WERI-Rb-1 (cell line): Measurements from ENCODE around the gene PGC.

Experiments
- DNase-seq: peaks from one replicate; pipeline ENCODE4 v3.0.0-alpha.2; 2020
- H3K27ac ChIP-seq: fragments of 250-450 bp; sonication (Bioruptor Pico); 2 replicates; pipeline ENCODE4 v1.5.1; 2020; ENCODE audit warnings: mild to moderate bottlenecking, moderate library complexity
- H3K27me3 ChIP-seq: fragments of 250-450 bp; sonication (Bioruptor Pico); 2 replicates; pipeline ENCODE4 v1.5.1; 2021; ENCODE audit warnings: mild to moderate bottlenecking, low read depth, moderate library complexity; ENCODE audit not compliant: insufficient read depth, severe bottlenecking
- H3K36me3 ChIP-seq: fragments of 250-450 bp; sonication (Bioruptor Pico); 2 replicates; pipeline ENCODE4 v1.5.1; 2020; ENCODE audit warnings: mild to moderate bottlenecking, moderate library complexity
- H3K4me3 ChIP-seq: 2 replicates; pipeline ENCODE4 v1.5.1; 2011; ENCODE audit warnings: low read depth, mild to moderate bottlenecking, control low read depth, low read length
- H3K9me3 ChIP-seq: fragments of 250-450 bp; sonication (Bioruptor Pico); 2 replicates; pipeline ENCODE4 v1.5.1; 2021; ENCODE audit warnings: mild to moderate bottlenecking, moderate library complexity; ENCODE audit not compliant: severe bottlenecking
- TF ChIP-seq, protein P1 (sequence below): IDR thresholded peaks from 2 replicates; pipeline ENCODE4 v1.5.1; 2011; ENCODE audit warnings: low read depth, mild to moderate bottlenecking, control low read depth, inconsistent platforms, low read length

PGC gene

DNA sequence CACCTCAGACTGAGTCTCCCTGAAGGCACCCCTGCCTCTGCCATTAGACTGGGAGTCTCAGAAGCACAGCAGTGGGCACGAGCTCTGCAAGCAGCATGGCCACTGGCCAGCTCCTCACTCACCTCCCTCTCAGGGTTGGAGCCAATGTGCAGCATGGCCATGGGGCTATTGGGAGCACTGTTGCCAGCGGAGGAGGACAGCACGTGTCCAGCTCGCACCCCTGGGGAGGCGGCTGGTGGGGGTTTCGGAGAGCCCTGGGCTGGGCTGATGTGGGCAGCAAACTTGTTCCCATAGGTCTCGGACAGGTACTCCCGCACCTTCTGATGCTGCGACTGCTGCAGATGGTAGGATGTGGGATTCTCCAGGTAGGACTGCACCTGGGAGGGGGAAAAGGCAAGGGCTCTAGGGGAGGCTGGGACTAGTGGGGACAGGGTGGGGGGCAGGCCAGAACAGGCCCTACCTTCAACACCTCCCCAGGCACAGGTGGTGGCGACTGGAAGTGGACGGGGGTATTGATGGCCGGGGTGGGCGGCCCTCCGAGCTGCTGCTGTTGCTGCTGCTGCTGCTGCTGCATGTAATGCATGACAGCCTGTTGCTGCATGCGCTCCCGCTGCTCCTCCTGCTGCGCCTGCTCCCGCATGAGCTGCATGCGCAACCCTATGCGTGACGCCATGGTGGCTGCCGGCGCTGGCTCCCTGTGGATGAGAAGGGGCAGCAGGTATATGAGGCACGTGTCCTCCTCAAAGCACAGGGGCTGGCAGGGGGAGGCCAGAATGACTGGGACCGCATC lies 56.5 kb downstream of the PGC start:
- H3K9me3 ChIP-seq = no peaks in the 10 kb centered on the region
- no peak overlapping the region for H3K27ac ChIP-seq
- H3K36me3 ChIP-seq = no peaks in the 10 kb centered on the region
- no peak for DNase-seq
- TF ChIP-seq, protein P1, sequence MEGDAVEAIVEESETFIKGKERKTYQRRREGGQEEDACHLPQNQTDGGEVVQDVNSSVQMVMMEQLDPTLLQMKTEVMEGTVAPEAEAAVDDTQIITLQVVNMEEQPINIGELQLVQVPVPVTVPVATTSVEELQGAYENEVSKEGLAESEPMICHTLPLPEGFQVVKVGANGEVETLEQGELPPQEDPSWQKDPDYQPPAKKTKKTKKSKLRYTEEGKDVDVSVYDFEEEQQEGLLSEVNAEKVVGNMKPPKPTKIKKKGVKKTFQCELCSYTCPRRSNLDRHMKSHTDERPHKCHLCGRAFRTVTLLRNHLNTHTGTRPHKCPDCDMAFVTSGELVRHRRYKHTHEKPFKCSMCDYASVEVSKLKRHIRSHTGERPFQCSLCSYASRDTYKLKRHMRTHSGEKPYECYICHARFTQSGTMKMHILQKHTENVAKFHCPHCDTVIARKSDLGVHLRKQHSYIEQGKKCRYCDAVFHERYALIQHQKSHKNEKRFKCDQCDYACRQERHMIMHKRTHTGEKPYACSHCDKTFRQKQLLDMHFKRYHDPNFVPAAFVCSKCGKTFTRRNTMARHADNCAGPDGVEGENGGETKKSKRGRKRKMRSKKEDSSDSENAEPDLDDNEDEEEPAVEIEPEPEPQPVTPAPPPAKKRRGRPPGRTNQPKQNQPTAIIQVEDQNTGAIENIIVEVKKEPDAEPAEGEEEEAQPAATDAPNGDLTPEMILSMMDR = no peak
- no peaks in the 10 kb centered on the region for H3K27me3 ChIP-seq
- H3K4me3 ChIP-seq = no peak overlapping the region

DNA sequence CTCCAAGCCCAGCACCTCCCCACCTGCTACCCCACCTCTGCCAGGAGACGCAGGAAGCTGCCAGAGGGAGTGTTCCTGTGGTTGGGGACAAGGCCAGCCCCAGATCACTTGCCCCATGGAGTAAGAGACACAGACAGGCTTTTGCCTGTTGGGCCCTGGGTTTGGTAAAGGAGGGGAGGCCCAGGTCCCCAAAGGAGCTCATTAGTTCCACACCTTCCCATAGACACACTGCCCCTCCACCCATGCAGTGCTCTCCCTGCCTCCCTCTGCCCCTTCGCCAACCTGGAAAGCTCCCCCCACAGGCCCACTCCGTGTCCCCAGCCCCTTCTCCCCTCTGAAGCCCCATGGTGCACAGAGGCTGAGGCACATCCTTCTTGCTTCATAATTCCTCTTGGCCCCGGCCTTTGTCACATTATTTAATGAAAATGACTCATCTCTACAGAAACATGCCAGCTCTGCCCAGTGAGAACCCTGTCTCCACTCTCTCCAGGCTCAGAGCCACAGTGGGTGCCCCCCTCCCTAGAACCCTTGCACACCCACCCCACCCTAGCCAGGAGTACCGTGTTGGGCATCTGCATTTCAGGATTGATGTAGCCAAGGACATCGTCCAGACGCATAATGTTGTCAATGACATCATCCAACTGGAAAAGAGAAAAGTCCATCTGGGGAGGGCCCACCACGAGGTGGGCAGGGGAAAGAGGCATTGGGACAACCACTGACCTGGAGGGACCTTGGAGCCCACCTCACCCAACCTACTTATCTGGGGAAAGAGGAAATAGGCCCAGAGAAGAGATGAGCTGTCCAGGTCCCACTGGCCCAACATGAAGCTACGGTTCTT lies 57.8 kb downstream of the PGC start:
- H3K9me3 ChIP-seq = no peaks in the 10 kb centered on the region
- no peaks in the 10 kb centered on the region for H3K27me3 ChIP-seq
- no peak overlapping the region for H3K27ac ChIP-seq
- no peak for DNase-seq
- H3K36me3 ChIP-seq = no peaks in the 10 kb centered on the region
- TF ChIP-seq, protein P1 = no peak
- H3K4me3 ChIP-seq = no peak overlapping the region

DNA sequence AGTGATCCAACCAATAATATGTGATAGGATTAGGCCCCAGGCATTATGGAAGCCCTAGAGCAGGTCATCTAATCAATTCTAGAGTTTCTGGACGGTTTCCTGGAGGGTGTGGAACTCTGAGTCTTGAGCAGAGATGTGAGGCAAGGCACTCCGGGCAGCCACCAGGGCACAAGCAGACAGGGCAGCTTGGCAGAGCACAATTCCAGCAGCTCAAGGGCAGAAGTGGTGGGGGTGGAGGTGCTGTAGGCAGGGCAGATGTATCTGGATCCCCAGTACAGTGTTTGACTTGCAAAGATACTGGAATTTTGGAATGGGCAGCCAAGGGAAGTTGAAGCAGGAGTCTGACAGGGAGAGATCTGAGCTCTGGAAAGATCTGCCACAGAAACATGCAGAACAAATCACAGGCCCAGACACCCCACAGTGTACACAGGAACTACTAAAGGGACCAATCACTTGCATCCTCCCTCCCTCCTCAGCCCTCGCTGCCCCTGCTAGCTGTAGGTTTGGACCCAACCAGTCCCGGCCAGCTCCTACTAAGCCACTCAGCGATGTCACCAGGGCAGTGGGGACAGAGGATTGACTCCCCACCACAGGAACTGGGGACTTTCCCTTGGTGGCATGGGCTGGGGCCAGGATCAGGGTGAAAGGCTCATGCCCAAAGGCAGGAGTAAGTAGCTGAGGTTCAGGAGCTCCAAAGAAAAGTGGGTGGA lies 58.8 kb downstream of the PGC start:
- no peaks in the 10 kb centered on the region for H3K36me3 ChIP-seq
- TF ChIP-seq, protein P1 = no peak
- DNase-seq = no peak
- no peak overlapping the region for H3K4me3 ChIP-seq
- H3K9me3 ChIP-seq = no peaks in the 10 kb centered on the region
- no peaks in the 10 kb centered on the region for H3K27me3 ChIP-seq
- no peak overlapping the region for H3K27ac ChIP-seq

DNA sequence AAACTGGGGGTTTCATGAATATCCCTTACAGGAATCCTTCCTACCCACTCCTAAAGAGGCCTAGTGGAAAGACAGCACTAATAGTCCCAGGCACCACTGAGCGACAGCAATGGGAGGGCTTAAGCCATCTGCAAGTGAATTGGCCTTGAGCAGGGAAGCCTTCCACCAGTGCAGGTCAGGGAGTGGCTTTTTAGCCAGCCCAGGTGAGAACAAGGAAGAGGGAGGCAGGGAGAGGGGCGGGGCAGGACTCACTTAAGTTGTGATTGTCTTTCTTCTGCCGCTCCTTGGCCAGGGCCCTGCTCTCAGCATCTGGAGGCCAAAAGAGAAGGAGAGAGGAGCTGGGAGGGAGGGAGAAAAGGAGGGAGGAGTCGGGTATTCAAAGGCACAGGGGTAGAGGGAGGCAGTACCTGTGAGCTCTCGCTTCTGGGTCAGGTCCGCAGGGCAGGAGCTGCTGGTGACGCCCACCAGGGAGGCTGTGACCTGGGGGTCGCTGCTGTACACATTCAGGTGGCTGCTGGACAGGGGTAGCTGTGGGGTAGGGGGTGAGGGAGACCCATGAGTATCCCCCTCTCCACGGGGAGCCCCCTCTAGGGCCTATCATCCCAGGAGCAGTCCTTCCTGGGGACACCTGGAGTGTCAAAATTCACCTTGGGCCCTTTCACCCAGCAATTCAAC lies 59.6 kb downstream of the PGC start:
- TF ChIP-seq, protein P1 = no peak
- no peak for DNase-seq
- no peak overlapping the region for H3K27ac ChIP-seq
- no peak overlapping the region for H3K4me3 ChIP-seq
- no peaks in the 10 kb centered on the region for H3K9me3 ChIP-seq
- no peaks in the 10 kb centered on the region for H3K27me3 ChIP-seq
- H3K36me3 ChIP-seq = no peaks in the 10 kb centered on the region
